IPS DF 6.9 (cell line): ENCODE data around the gene YARS1.

Experiments used
- DNase-seq: peaks from one replicate; pipeline ENCODE4 v3.0.0-alpha.2; 2013; ENCODE audit warnings: low read depth, low spot score
- H3K27ac ChIP-seq: one replicate; pipeline ENCODE4 v1.5.1; 2013; ENCODE audit warnings: low read length, control low read depth
- H3K27me3 ChIP-seq: 2 replicates; pipeline ENCODE4 v1.6.1; 2013; ENCODE audit warnings: mild to moderate bottlenecking, low read length; ENCODE audit not compliant: control insufficient read depth, insufficient read depth
- H3K36me3 ChIP-seq: 2 replicates; pipeline ENCODE4 v1.6.1; 2013; ENCODE audit warnings: low read length; ENCODE audit not compliant: control insufficient read depth, insufficient read depth
- H3K4me1 ChIP-seq: 2 replicates; pipeline ENCODE4 v1.6.1; 2013; ENCODE audit warnings: low read length; ENCODE audit not compliant: control insufficient read depth, insufficient read depth
- H3K4me3 ChIP-seq: 2 replicates; pipeline ENCODE4 v1.5.1; 2013; ENCODE audit warnings: mild to moderate bottlenecking, low read length
- H3K9me3 ChIP-seq: 2 replicates; pipeline ENCODE4 v1.6.1; 2013; ENCODE audit warnings: low read length, inconsistent platforms; ENCODE audit not compliant: control insufficient read depth, insufficient read depth
- WGBS: extraction: QIAGEN DNeasy Blood & Tissue Kit; methylation state at CpG from one replicate; pipeline ENCODE4 v1.1.7; 2013; ENCODE audit warnings: mixed read lengths, missing lambda C conversion rate; ENCODE audit not compliant: insufficient read length, insufficient coverage; 5-methylcytosine and 5-hydroxymethylcytosine counted together

The YARS1 gene

GRCh38 chr1:32780005-32780404 is 37.2 kb downstream of the YARS1 start:
- H3K36me3 ChIP-seq, result peaks cover 38% of the 10 kb centered on the region
- no peak overlapping the region for H3K27ac ChIP-seq
- H3K4me3 ChIP-seq, result no peak overlapping the region
- no CpG with 5 or more reads among the region's 8 CpGs for WGBS
- DNase-seq, result no peak
- H3K9me3 ChIP-seq, result no peaks in the 10 kb centered on the region
- H3K27me3 ChIP-seq, result no peaks in the 10 kb centered on the region
- no peaks in the 10 kb centered on the region for H3K4me1 ChIP-seq

GRCh38 chr1:32779242-32779641 is 37.9 kb downstream of the YARS1 start:
- Histone ChIP-seq H3K27me3 (no peaks in the 10 kb centered on the region), H3K4me3 (no peak overlapping the region), H3K27ac (no peak overlapping the region), H3K9me3 (no peaks in the 10 kb centered on the region), H3K36me3 (peaks cover 42% of the 10 kb centered on the region), H3K4me1 (no peaks in the 10 kb centered on the region)
- no peak for DNase-seq
- no CpG with 5 or more reads among the region's 5 CpGs for WGBS

GRCh38 chr1:32775640-32776337 is 41.4 kb downstream of the YARS1 start:
- Histone ChIP-seq H3K4me1 (peaks cover 2% of the 10 kb centered on the region; the same call in 1 of the 2 replicates), H3K4me3 (no peak overlapping the region), H3K27ac (no peak overlapping the region), H3K36me3 (peaks cover 27% of the 10 kb centered on the region), H3K9me3 (no peaks in the 10 kb centered on the region), H3K27me3 (no peaks in the 10 kb centered on the region)
- no peak for DNase-seq
- no CpG with 5 or more reads among the region's 13 CpGs for WGBS

GRCh38 chr1:32774950-32775634 is 42.1 kb downstream of the YARS1 start:
- peaks cover 25% of the 10 kb centered on the region for H3K36me3 ChIP-seq
- H3K4me1 ChIP-seq, result peaks cover 2% of the 10 kb centered on the region; the same call in 1 of the 2 replicates
- H3K27ac ChIP-seq, result no peak overlapping the region
- no peaks in the 10 kb centered on the region for H3K9me3 ChIP-seq
- no CpG with 5 or more reads among the region's 2 CpGs for WGBS
- H3K27me3 ChIP-seq, result no peaks in the 10 kb centered on the region
- H3K4me3 ChIP-seq, result no peak overlapping the region
- DNase-seq, result no peak

- no peaks in the 10 kb centered on the region for H3K27me3 ChIP-seq
- no peak overlapping the region for H3K4me3 ChIP-seq
- no peak overlapping the region for H3K27ac ChIP-seq
- H3K4me1 ChIP-seq, result peaks cover 2% of the 10 kb centered on the region; the same call in 1 of the 2 replicates
- peaks cover 25% of the 10 kb centered on the region for H3K36me3 ChIP-seq
- H3K9me3 ChIP-seq, result no peaks in the 10 kb centered on the region
- DNase-seq, result no peak
Measured at GRCh38 chr1:32774464-32774808, 42.7 kb downstream of the YARS1 start.

GRCh38 chr1:32773764-32774463 is 43.2 kb downstream of the YARS1 start:
- no peak for DNase-seq
- Histone ChIP-seq H3K36me3 (peaks cover 21% of the 10 kb centered on the region), H3K4me3 (no peak overlapping the region), H3K27ac (no peak overlapping the region), H3K4me1 (peaks cover 2% of the 10 kb centered on the region; the same call in 1 of the 2 replicates), H3K27me3 (no peaks in the 10 kb centered on the region), H3K9me3 (no peaks in the 10 kb centered on the region)
- no CpG with 5 or more reads among the region's 7 CpGs for WGBS

- WGBS, result no CpG with 5 or more reads among the region's 9 CpGs
- H3K36me3 ChIP-seq, result peaks cover 21% of the 10 kb centered on the region
- H3K9me3 ChIP-seq, result no peaks in the 10 kb centered on the region
- no peaks in the 10 kb centered on the region for H3K27me3 ChIP-seq
- no peak overlapping the region for H3K27ac ChIP-seq
- no peak for DNase-seq
- H3K4me3 ChIP-seq, result no peak overlapping the region
- peaks cover 2% of the 10 kb centered on the region; the same call in 1 of the 2 replicates for H3K4me1 ChIP-seq
Measured at GRCh38 chr1:32773018-32773763, 44.0 kb downstream of the YARS1 start.

GRCh38 chr1:32772281-32773017 is 44.7 kb downstream of the YARS1 start:
- Histone ChIP-seq H3K36me3 (peaks cover 27% of the 10 kb centered on the region), H3K9me3 (no peaks in the 10 kb centered on the region), H3K4me3 (no peak overlapping the region), H3K4me1 (peaks cover 2% of the 10 kb centered on the region; the same call in 1 of the 2 replicates), H3K27me3 (no peaks in the 10 kb centered on the region), H3K27ac (no peak overlapping the region)
- no peak for DNase-seq
- WGBS, result no CpG with 5 or more reads among the region's 10 CpGs

- DNase-seq, result no peak
- Histone ChIP-seq H3K9me3 (no peaks in the 10 kb centered on the region), H3K27me3 (no peaks in the 10 kb centered on the region), H3K4me3 (no peak overlapping the region), H3K4me1 (peaks cover 6% of the 10 kb centered on the region), H3K27ac (no peak overlapping the region), H3K36me3 (peaks cover 27% of the 10 kb centered on the region)
- WGBS, result no CpG with 5 or more reads among the region's 30 CpGs
Measured at GRCh38 chr1:32771561-32772280, 45.4 kb downstream of the YARS1 start.
